Stomach (tissue), 9 donors: ENCODE measurements around the gene NCOA3. TPM values are rescaled to one million over a fixed set of nuclear protein-coding genes. Genes with fewer than 3 reads are reported as not detected.

Experiments used
- DNase-seq, 2 donors: peaks; one replicate each; pipeline versions ENCODE4 v3.0.0 to v3.0.0-alpha.2; 2013 to 2019
- H3K27ac ChIP-seq, 5 donors: fragments of 200-600 bp in 4 of 5; sonication (generic) in 4 of 5; one replicate each; pipeline ENCODE4 v1.5.1; 2013 to 2019; ENCODE audit warnings: mild to moderate bottlenecking in 1 of 5, moderate library complexity in 1 of 5
- H3K27me3 ChIP-seq, 3 donors: fragments of 200-600 bp; sonication (generic); one replicate each; pipeline ENCODE4 v1.5.1; 2017 to 2019; ENCODE audit warnings: mixed run types in 1 of 3
- H3K36me3 ChIP-seq, 4 donors: fragments of 200-600 bp; sonication (generic); 1 replicate in 3 of 4; 2 replicates in 1 of 4; pipeline ENCODE4 v1.5.1; 2016 to 2019
- H3K4me1 ChIP-seq, 4 donors: fragments of 200-600 bp; sonication (generic); one replicate each; pipeline ENCODE4 v1.5.1; 2016 to 2019
- H3K4me3 ChIP-seq, 4 donors: fragments of 200-600 bp; sonication (generic) in 3 of 4; one replicate each; pipeline ENCODE4 v1.5.1; 2016 to 2019; ENCODE audit warnings: mild to moderate bottlenecking in 1 of 4
- H3K9me3 ChIP-seq, 4 donors: fragments of 200-600 bp; sonication (generic); one replicate each; pipeline ENCODE4 v1.5.1; 2016 to 2019
- EP300 ChIP-seq: sonication (generic); formaldehyde crosslinking; IDR thresholded peaks from one replicate; pipeline ENCODE4 v1.6.1; 2017; ENCODE audit warnings: antibody characterized with exemption
- POLR2A ChIP-seq, 4 donors: fragments of 450-650 bp; IDR thresholded peaks; one replicate each; pipeline ENCODE4 v1.6.1; 2016; ENCODE audit warnings: antibody characterized with exemption in 4 of 4, control low read depth in 2 of 4, mild to moderate bottlenecking in 1 of 4, moderate library complexity in 1 of 4
- POLR2AphosphoS5 ChIP-seq, 3 donors: sonication (generic); formaldehyde crosslinking; IDR thresholded peaks; one replicate each; pipeline ENCODE4 v1.6.1; 2016; ENCODE audit warnings: antibody characterized with exemption in 3 of 3
- WGBS, 5 donors: extraction: QIAGEN DNeasy Blood & Tissue Kit in 3 of 5; methylation state at CpG; one replicate each; pipeline versions ENCODE4 v1.1.5 to v1.1.7; 2013 to 2018; 5-methylcytosine and 5-hydroxymethylcytosine counted together
- intact Hi-C: fragments of 100-400 bp; cut with DNase I; formaldehyde crosslinking; loops from one replicate; pipeline ENCODE4 v1.15.1; 2023; ENCODE audit warnings: low total_unique reads
- polyA plus RNA-seq, 3 donors: library from polyadenylated mRNA; stranded (reverse); fragments of 200-250 nt; gene quantifications; one replicate each; pipeline ENCODE4 v1.2.3, GENCODE V29; 2013
- total RNA-seq, 5 donors: library from RNA; depleted of rRNA; stranded (reverse); fragments of >200 nt; gene quantifications; one replicate each; pipeline versions ENCODE4 v1.1.0 to v1.2.3, GENCODE V29; 2014 to 2016
- TF ChIP-seq, protein P1 (sequence below), 7 experiments: fragments of 450-650 bp in 4 of 7; fragments of 200-600 bp in 3 of 7; sonication (generic) in 3 of 7; IDR thresholded peaks; one replicate each; pipeline ENCODE4 v1.5.1; 2016 to 2019; ENCODE audit warnings: antibody characterized with exemption in 7 of 7, control low read depth in 2 of 7, mild to moderate bottlenecking in 1 of 7
- donor health status: healthy with polysubstance abuse.
- donor health status: Bipolar disorder and iron deficiency.
- donor health status: healthy.

Gene NCOA3
- total and polyA plus RNA-seq, 8 donors, result 4.1 to 60.8 (median 16.3) TPM

DNA sequence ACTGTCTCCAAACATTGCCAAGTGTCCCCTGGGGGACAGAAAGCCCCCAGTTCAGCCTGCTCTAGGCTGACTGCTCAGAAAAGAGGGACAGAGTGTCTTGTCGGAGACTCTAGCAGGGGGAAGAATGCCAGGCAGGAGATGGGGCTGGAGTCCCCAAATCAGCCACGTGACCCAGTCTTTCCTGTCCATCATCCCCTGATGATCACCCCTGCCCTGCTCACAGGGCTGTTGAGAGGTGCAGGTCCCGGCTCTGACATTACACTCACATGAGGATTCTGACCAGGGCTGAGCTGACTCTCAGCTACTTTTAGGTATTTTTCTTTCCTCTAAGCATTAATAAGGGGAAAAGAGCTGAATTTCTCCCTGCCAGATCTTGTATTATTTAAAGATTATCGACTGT lies 167.8 kb downstream of the NCOA3 start:
- Histone ChIP-seq H3K36me3 (peaks cover 0 to 41% (median 28%) of the 10 kb centered on the region in 4 donors), H3K4me1 (no peaks in the 10 kb centered on the region), H3K27ac (no peak overlapping the region), H3K27me3 (no peaks in the 10 kb centered on the region), H3K4me3 (no peak overlapping the region), H3K9me3 (no peaks in the 10 kb centered on the region)
- WGBS, 5 donors, result 80 to 96% (median 89%) methylated on average over 4 of the region's 4 CpGs
- DNase-seq, result no peak
- intact Hi-C loops, result loop anchor here (10.0 kb wide), 1 partner anchor 115 kb away; the partner anchor contains the start of gene SULF2
- TF ChIP-seq, protein P1, sequence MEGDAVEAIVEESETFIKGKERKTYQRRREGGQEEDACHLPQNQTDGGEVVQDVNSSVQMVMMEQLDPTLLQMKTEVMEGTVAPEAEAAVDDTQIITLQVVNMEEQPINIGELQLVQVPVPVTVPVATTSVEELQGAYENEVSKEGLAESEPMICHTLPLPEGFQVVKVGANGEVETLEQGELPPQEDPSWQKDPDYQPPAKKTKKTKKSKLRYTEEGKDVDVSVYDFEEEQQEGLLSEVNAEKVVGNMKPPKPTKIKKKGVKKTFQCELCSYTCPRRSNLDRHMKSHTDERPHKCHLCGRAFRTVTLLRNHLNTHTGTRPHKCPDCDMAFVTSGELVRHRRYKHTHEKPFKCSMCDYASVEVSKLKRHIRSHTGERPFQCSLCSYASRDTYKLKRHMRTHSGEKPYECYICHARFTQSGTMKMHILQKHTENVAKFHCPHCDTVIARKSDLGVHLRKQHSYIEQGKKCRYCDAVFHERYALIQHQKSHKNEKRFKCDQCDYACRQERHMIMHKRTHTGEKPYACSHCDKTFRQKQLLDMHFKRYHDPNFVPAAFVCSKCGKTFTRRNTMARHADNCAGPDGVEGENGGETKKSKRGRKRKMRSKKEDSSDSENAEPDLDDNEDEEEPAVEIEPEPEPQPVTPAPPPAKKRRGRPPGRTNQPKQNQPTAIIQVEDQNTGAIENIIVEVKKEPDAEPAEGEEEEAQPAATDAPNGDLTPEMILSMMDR (IDR thresholded peaks at IDR 0.05), result no peak
- TF ChIP-seq POLR2A (IDR thresholded peaks at IDR 0.05), result no peak
- no peak for TF ChIP-seq POLR2AphosphoS5 (IDR thresholded peaks at IDR 0.05)
- TF ChIP-seq EP300, result no peak

DNA sequence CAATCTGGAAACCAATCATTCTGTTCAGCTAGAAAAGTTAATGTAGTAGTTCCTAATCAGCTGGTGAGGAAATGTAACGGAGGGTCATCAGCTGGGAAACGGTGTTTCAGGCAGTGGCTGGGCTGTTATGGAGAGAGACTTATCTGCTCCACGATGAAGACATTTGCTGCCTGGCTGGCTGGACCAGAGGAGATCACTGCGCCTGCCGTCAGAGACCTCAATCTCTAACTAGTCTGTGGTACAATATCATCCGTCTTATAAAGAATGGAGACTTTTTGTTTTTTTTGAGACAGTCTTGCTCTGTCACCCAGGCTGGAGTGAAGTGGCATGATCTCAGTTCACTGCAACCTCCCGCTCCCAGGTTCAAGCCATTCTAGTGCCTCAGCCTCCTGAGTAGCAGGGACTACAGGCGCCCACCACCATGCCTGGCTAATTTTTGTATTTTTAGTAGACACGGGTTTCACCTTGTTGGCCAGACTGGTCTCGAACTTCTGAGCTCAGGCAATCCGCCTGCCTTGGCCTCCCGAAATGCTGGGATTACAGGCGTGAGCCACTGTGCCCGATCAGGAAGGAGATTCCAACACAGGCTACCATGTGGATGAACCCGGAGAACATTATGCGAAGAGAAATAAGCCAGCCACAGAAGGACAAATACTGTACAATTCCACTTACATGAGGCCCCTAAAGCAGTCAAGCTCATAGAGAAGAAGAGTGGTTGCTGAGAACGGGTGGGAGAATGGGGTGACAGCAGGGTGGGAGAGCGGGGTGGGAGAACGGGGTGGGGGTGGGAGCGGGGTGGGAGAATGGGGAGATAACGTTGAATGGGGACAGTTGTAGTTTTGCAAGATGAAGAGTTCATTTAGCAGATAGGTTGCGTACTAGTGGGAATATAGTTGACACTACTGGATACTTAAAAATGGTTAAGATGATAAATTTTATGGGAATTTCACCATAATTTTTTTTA lies 168.5 kb downstream of the NCOA3 start:
- Histone ChIP-seq H3K27me3 (no peaks in the 10 kb centered on the region), H3K36me3 (peaks cover 0 to 40% (median 28%) of the 10 kb centered on the region in 4 donors), H3K4me1 (no peaks in the 10 kb centered on the region), H3K9me3 (no peaks in the 10 kb centered on the region), H3K4me3 (no peak overlapping the region), H3K27ac (no peak overlapping the region)
- TF ChIP-seq POLR2A (IDR thresholded peaks at IDR 0.05) (no peak), EP300 (no peak)
- TF ChIP-seq, protein P1 (IDR thresholded peaks at IDR 0.05), result no peak
- WGBS, 5 donors, result 91 to 93% (median 93%) methylated on average over 21 to 22 of the region's 22 CpGs
- intact Hi-C loops, result loop anchor here (10.0 kb wide), 1 partner anchor 115 kb away; the partner anchor contains the start of gene SULF2
- no peak for DNase-seq

DNA sequence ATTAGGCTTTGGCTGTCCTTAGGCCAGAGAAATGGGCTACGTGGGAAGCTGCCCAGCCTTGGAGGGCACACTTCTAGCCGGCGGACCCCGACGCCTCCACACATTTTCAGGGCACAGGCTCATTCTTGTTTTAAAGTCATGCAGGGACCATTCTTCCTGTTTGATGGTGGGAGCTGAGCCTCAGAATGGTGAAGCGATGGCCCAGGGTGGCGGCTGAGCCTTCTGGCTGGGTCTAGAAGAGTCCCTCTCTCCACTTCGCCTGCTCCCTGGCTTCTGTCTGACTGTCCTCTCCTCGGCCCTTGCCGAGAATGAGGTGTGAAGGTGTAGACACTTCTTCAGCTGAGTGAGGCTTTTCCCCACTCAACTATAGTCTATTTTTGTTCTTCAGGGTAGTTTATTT lies 169.2 kb downstream of the NCOA3 start:
- 92 to 97% (median 95%) methylated on average over 10 of the region's 10 CpGs for WGBS, 5 donors
- DNase-seq, result no peak
- Histone ChIP-seq H3K4me3 (no peak overlapping the region), H3K27me3 (no peaks in the 10 kb centered on the region), H3K4me1 (no peaks in the 10 kb centered on the region), H3K27ac (no peak overlapping the region), H3K36me3 (peaks cover 0 to 34% (median 21%) of the 10 kb centered on the region in 4 donors), H3K9me3 (no peaks in the 10 kb centered on the region)
- TF ChIP-seq, protein P1 (IDR thresholded peaks at IDR 0.05), result no peak
- TF ChIP-seq POLR2A (IDR thresholded peaks at IDR 0.05), result no peak
- no peak for TF ChIP-seq EP300
- TF ChIP-seq POLR2AphosphoS5 (IDR thresholded peaks at IDR 0.05), result no peak
- intact Hi-C loops, result no loop called here

DNA sequence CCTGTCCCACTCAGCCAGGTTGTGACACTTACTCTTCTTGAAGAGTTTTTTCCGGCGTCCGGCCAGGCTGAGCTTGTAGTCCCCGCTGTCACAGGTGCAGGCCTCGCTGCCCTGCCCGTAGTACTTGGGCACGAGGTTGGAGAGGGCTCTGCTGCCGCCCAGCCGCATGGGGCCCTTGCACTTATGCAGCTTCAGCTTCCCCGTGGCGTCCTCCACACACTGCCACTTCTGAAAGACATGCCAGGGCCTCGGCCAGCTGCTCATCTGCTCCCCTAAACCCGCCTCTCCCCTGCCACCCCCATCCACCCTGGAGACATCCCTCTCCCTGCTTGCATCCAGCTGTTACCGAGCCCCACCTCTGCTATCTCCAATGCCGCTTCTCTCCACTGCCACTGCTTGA lies 170.5 kb downstream of the NCOA3 start:
- Histone ChIP-seq H3K36me3 (peaks cover 0 to 39% (median 19%) of the 10 kb centered on the region in 4 donors), H3K4me1 (no peaks in the 10 kb centered on the region), H3K9me3 (no peaks in the 10 kb centered on the region), H3K4me3 (no peak overlapping the region), H3K27me3 (no peaks in the 10 kb centered on the region), H3K27ac (no peak overlapping the region)
- TF ChIP-seq EP300 (no peak), POLR2A (IDR thresholded peaks at IDR 0.05) (no peak), POLR2AphosphoS5 (IDR thresholded peaks at IDR 0.05) (no peak)
- TF ChIP-seq, protein P1 (IDR thresholded peaks at IDR 0.05), result no peak
- intact Hi-C loops, result no loop called here
- DNase-seq, result no peak
- WGBS, 5 donors, result 90 to 95% (median 92%) methylated on average over 14 to 15 of the region's 15 CpGs
